H9 (cell line): ENCODE results near the gene OPN5. TPM values are rescaled to one million over a fixed set of nuclear protein-coding genes. Genes with fewer than 3 reads are reported as not detected.

Experiments
- DNase-seq: peaks from one replicate; pipeline ENCODE4 v3.0.0-alpha.2; 2017
- H2AFZ ChIP-seq: one replicate; pipeline ENCODE4 v1.6.1; 2013; ENCODE audit warnings: mild to moderate bottlenecking, low read length, control low read depth, moderate library complexity
- H2AK5ac ChIP-seq: 2 replicates; pipeline ENCODE4 v1.6.1; 2013; ENCODE audit warnings: low read length, control low read depth, mixed read lengths; ENCODE audit not compliant: insufficient read length
- H2BK120ac ChIP-seq: one replicate; pipeline ENCODE4 v1.6.1; 2013; ENCODE audit warnings: low read depth, mild to moderate bottlenecking, low read length, control low read depth, inconsistent platforms; ENCODE audit not compliant: poor library complexity, severe bottlenecking
- H2BK12ac ChIP-seq: 2 replicates; pipeline ENCODE4 v1.6.1; 2013; ENCODE audit warnings: low read length, control low read depth, mixed read lengths, low read depth; ENCODE audit not compliant: insufficient read length
- H2BK15ac ChIP-seq: 2 replicates; pipeline ENCODE4 v1.6.1; 2013; ENCODE audit warnings: low read depth, low read length, control low read depth
- H2BK20ac ChIP-seq: one replicate; pipeline ENCODE4 v1.6.1; 2013; ENCODE audit warnings: low read depth, mild to moderate bottlenecking, low read length, control low read depth, inconsistent platforms; ENCODE audit not compliant: poor library complexity, severe bottlenecking
- H2BK5ac ChIP-seq: 2 replicates; pipeline ENCODE4 v1.6.1; 2013; ENCODE audit warnings: low read length, control low read depth, mixed read lengths; ENCODE audit not compliant: insufficient read length
- H3K14ac ChIP-seq: 2 replicates; pipeline ENCODE4 v1.6.1; 2013; ENCODE audit warnings: low read length, control low read depth; ENCODE audit not compliant: insufficient read depth
- H3K18ac ChIP-seq: 2 replicates; pipeline ENCODE4 v1.6.1; 2013; ENCODE audit warnings: low read depth, mild to moderate bottlenecking, mixed read lengths, low read length, control low read depth; ENCODE audit not compliant: insufficient read length
- H3K23ac ChIP-seq: 2 replicates; pipeline ENCODE4 v1.6.1; 2013; ENCODE audit warnings: low read length, control low read depth, mixed read lengths, low read depth; ENCODE audit not compliant: insufficient read length
- H3K23me2 ChIP-seq: 2 replicates; pipeline ENCODE4 v1.6.1; 2013; ENCODE audit warnings: low read depth, mild to moderate bottlenecking, mixed read lengths, low read length, control low read depth; ENCODE audit not compliant: insufficient read length, poor library complexity, severe bottlenecking
- H3K27ac ChIP-seq: 2 replicates; pipeline ENCODE4 v1.5.1; 2013; ENCODE audit warnings: low read length, control low read depth, mixed read lengths, low read depth; ENCODE audit not compliant: insufficient read length
- H3K27me3 ChIP-seq: 2 replicates; pipeline ENCODE4 v1.6.1; 2013; ENCODE audit warnings: low read length, control low read depth, inconsistent platforms; ENCODE audit not compliant: insufficient read depth
- H3K4ac ChIP-seq: 2 replicates; pipeline ENCODE4 v1.6.1; 2013; ENCODE audit warnings: low read depth, mild to moderate bottlenecking, control low read depth, inconsistent platforms, low read length, moderate library complexity
- H3K4me1 ChIP-seq: 2 replicates; pipeline ENCODE4 v1.6.1; 2013; ENCODE audit warnings: low read length, control low read depth, inconsistent platforms; ENCODE audit not compliant: insufficient read depth
- H3K4me2 ChIP-seq: 2 replicates; pipeline ENCODE4 v1.6.1; 2013; ENCODE audit warnings: low read length, control low read depth, mixed read lengths; ENCODE audit not compliant: insufficient read length, insufficient read depth
- H3K56ac ChIP-seq: 2 replicates; pipeline ENCODE4 v1.6.1; 2013; ENCODE audit warnings: low read depth, mild to moderate bottlenecking, mixed read lengths, low read length, control low read depth; ENCODE audit not compliant: insufficient read length
- H3K79me1 ChIP-seq: 2 replicates; pipeline ENCODE4 v1.6.1; 2013; ENCODE audit warnings: low read depth, mild to moderate bottlenecking, moderate library complexity, low read length, control low read depth, inconsistent platforms; ENCODE audit not compliant: insufficient read depth, poor library complexity, severe bottlenecking
- H3K79me2 ChIP-seq: 2 replicates; pipeline ENCODE4 v1.6.1; 2013; ENCODE audit warnings: low read length, control low read depth, inconsistent platforms; ENCODE audit not compliant: insufficient read depth
- H3K9ac ChIP-seq: 2 replicates; pipeline ENCODE4 v1.6.1; 2013; ENCODE audit warnings: low read length, control low read depth, mixed read lengths; ENCODE audit not compliant: insufficient read length; ENCODE audit errors: extremely low read depth
- H3K9me3 ChIP-seq: one replicate; pipeline ENCODE4 v1.6.1; 2013; ENCODE audit warnings: low read depth, low read length, inconsistent platforms; ENCODE audit not compliant: control insufficient read depth
- H3T11ph ChIP-seq: one replicate; pipeline ENCODE4 v1.6.1; 2013; ENCODE audit warnings: mild to moderate bottlenecking, low read length, control low read depth, inconsistent platforms
- H4K20me1 ChIP-seq: one replicate; pipeline ENCODE4 v1.6.1; 2013; ENCODE audit not compliant: control insufficient read depth, insufficient read length, insufficient read depth
- H4K5ac ChIP-seq: 2 replicates; pipeline ENCODE4 v1.6.1; 2013; ENCODE audit warnings: low read depth, mild to moderate bottlenecking, mixed read lengths, low read length, control low read depth; ENCODE audit not compliant: insufficient read length
- H4K8ac ChIP-seq: replicated peaks from 2 replicates; pipeline ENCODE4 v1.6.1; 2013; ENCODE audit warnings: low read length, control low read depth, mixed read lengths, low read depth; ENCODE audit not compliant: insufficient read length
- H4K91ac ChIP-seq: 2 replicates; pipeline ENCODE4 v1.6.1; 2013; ENCODE audit warnings: low read depth, mild to moderate bottlenecking, moderate library complexity, mixed read lengths, low read length, control low read depth; ENCODE audit not compliant: insufficient read length
- H3K27ac Mint-ChIP-seq, 3 experiments: 2 replicates in 2 of 3; 3 replicates in 1 of 3; pipeline ENCODE4 v1.8.0; 2020 to 2021; ENCODE audit warnings: mixed read lengths in 3 of 3, mild to moderate bottlenecking in 1 of 3, moderate library complexity in 1 of 3
- H3K27me3 Mint-ChIP-seq: 2 replicates; pipeline ENCODE4 v1.8.0; 2021; ENCODE audit warnings: low read depth, mild to moderate bottlenecking, moderate library complexity, mixed read lengths
- H3K36me3 Mint-ChIP-seq, 3 experiments: 2 replicates in 2 of 3; 3 replicates in 1 of 3; pipeline ENCODE4 v1.8.0; 2020 to 2021; ENCODE audit warnings: low read depth in 3 of 3, mixed read lengths in 3 of 3; ENCODE audit not compliant: insufficient read depth in 1 of 3
- H3K4me1 Mint-ChIP-seq, 2 experiments: 2 replicates each; pipeline ENCODE4 v1.8.0; 2020; ENCODE audit warnings: mixed read lengths in 2 of 2
- H3K4me3 Mint-ChIP-seq, 2 experiments: 2 replicates in 1 of 2; 3 replicates in 1 of 2; pipeline ENCODE4 v1.8.0; 2020 to 2021; ENCODE audit warnings: mild to moderate bottlenecking in 2 of 2, mixed read lengths in 2 of 2, moderate library complexity in 1 of 2
- H3K9me3 Mint-ChIP-seq, 2 experiments: 2 replicates in 1 of 2; 3 replicates in 1 of 2; pipeline ENCODE4 v1.8.0; 2020; ENCODE audit warnings: mild to moderate bottlenecking in 2 of 2, mixed read lengths in 2 of 2, moderate library complexity in 1 of 2
- total RNA-seq: library from RNA; stranded (reverse); gene quantifications from 2 replicates; pipeline ENCODE4 v1.2.1, GENCODE V29; 2021
- TF ChIP-seq, protein P1 (sequence below): fragments of 200-600 bp; sonication (generic); conservative IDR thresholded peaks from 3 replicates; pipeline ENCODE4 v1.8.0; 2021; ENCODE audit warnings: antibody characterized with exemption, mild to moderate bottlenecking

OPN5 gene
- total RNA-seq, 1 experiment from 2014 or later, result not detected

DNA sequence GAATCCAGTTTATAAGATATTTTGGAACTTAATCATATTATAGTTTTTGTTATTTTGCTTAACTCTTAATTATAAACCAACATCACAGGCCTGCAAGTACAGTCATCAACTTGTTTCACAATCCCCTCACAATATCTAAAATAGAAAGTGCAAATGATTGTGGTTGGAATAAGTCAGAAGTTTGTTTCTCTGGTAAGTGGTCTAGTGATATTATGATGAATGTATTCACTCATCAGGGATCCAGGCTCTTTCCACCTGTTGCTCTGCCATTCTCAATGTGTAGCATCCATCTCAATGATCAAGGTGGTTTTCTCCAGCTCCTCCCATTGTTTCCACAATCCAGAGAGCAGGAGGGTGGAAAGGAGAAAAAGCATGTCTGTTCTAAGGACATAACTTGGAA lies 54.2 kb downstream of the OPN5 start:
- H2BK120ac ChIP-seq, result no peak overlapping the region
- no peak overlapping the region for H2BK15ac ChIP-seq
- TF ChIP-seq, protein P1, sequence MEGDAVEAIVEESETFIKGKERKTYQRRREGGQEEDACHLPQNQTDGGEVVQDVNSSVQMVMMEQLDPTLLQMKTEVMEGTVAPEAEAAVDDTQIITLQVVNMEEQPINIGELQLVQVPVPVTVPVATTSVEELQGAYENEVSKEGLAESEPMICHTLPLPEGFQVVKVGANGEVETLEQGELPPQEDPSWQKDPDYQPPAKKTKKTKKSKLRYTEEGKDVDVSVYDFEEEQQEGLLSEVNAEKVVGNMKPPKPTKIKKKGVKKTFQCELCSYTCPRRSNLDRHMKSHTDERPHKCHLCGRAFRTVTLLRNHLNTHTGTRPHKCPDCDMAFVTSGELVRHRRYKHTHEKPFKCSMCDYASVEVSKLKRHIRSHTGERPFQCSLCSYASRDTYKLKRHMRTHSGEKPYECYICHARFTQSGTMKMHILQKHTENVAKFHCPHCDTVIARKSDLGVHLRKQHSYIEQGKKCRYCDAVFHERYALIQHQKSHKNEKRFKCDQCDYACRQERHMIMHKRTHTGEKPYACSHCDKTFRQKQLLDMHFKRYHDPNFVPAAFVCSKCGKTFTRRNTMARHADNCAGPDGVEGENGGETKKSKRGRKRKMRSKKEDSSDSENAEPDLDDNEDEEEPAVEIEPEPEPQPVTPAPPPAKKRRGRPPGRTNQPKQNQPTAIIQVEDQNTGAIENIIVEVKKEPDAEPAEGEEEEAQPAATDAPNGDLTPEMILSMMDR, result no peak
- H3K14ac ChIP-seq, result no peak overlapping the region
- no peak overlapping the region for H3K23ac ChIP-seq
- no peak overlapping the region for H2BK12ac ChIP-seq
- no peak overlapping the region for H2AK5ac ChIP-seq
- H3K4me2 ChIP-seq, result no peak overlapping the region
- no peak overlapping the region for H3K9ac ChIP-seq
- Mint-ChIP-seq H3K4me3 (no peak overlapping the region), H3K27me3 (no peaks in the 10 kb centered on the region), H3K36me3 (no peaks in the 10 kb centered on the region), H3K9me3 (no peaks in the 10 kb centered on the region; a peak in 2 of 5 replicates), H3K27ac (no peak overlapping the region), H3K4me1 (no peaks in the 10 kb centered on the region)
- no peak overlapping the region for H3T11ph ChIP-seq
- no peak overlapping the region for H3K4ac ChIP-seq
- no peaks in the 10 kb centered on the region for H3K4me1 ChIP-seq
- H2AFZ ChIP-seq, result no peak overlapping the region
- H3K9me3 ChIP-seq, result no peaks in the 10 kb centered on the region
- no peak overlapping the region for H3K18ac ChIP-seq
- H4K8ac ChIP-seq, result no peak overlapping the region
- H3K27ac ChIP-seq, result no peak overlapping the region
- H3K79me2 ChIP-seq, result no peaks in the 10 kb centered on the region
- no peaks in the 10 kb centered on the region for H4K20me1 ChIP-seq
- H2BK20ac ChIP-seq, result no peak overlapping the region
- H3K79me1 ChIP-seq, result no peaks in the 10 kb centered on the region
- H3K27me3 ChIP-seq, result no peaks in the 10 kb centered on the region
- H4K5ac ChIP-seq, result no peak overlapping the region
- no peak overlapping the region for H2BK5ac ChIP-seq
- no peak for DNase-seq
- no peak overlapping the region for H4K91ac ChIP-seq
- H3K56ac ChIP-seq, result no peak overlapping the region
- H3K23me2 ChIP-seq, result no peaks in the 10 kb centered on the region
